ENCODE measurements around the gene DDHD1. TPM values are rescaled to one million over a fixed set of nuclear protein-coding genes. Genes with fewer than 3 reads are reported as not detected.
A peak's percentile ranks its signal among the peaks of the same experiment; 100 is the strongest.
"Not testable (repeated sequence)": the region's sequence is repeated elsewhere in the genome, so short reads cannot be mapped to it uniquely, and the experiment has no call there.

Gene DDHD1
- total RNA-seq, 1 donor from 2014 or later, result 59.8 TPM

DNA sequence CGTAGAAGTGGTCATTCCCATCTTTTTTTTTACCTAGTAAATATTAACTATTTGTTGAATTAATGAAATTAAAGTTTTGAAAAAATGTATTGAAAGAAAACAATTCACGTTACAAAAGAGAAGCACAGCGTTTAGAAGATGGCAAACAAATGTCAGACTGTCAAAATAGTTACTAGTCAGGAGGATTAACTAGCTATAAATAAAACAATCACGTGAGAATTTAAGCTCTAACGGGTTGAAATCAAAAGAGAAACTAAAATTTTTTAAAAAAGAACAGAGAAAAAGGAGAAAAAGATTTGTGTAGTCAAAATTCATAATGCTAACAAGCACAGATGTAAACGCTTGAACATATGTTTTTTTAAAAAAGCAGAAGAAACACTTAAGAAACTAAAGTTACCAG, 26.4 kb downstream of the DDHD1 start:
- CTCF ChIA-PET, result no interaction called here
- H3K9me3 Mint-ChIP-seq, result peaks cover 3% of the 10 kb centered on the region
- H3K27ac Mint-ChIP-seq, result peak overlapping the region; percentile 87
- ATAC-seq (ENCODE audit: low read depth), result peak; percentile 33
- peaks cover 18% of the 10 kb centered on the region for H3K4me1 Mint-ChIP-seq
- no peaks in the 10 kb centered on the region for H3K27me3 Mint-ChIP-seq
- TF ChIP-seq, protein P1, sequence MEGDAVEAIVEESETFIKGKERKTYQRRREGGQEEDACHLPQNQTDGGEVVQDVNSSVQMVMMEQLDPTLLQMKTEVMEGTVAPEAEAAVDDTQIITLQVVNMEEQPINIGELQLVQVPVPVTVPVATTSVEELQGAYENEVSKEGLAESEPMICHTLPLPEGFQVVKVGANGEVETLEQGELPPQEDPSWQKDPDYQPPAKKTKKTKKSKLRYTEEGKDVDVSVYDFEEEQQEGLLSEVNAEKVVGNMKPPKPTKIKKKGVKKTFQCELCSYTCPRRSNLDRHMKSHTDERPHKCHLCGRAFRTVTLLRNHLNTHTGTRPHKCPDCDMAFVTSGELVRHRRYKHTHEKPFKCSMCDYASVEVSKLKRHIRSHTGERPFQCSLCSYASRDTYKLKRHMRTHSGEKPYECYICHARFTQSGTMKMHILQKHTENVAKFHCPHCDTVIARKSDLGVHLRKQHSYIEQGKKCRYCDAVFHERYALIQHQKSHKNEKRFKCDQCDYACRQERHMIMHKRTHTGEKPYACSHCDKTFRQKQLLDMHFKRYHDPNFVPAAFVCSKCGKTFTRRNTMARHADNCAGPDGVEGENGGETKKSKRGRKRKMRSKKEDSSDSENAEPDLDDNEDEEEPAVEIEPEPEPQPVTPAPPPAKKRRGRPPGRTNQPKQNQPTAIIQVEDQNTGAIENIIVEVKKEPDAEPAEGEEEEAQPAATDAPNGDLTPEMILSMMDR (IDR thresholded peaks at IDR 0.05), result no peak
- H3K36me3 Mint-ChIP-seq (ENCODE audit: low read depth), result peaks cover 6% of the 10 kb centered on the region
- peak overlapping the region; percentile 76 for H3K4me3 Mint-ChIP-seq
- intact Hi-C loops (cut with micrococcal nuclease), result loop anchor here (2.0 kb wide), 2 partner anchors 18 to 26 kb away; partner anchors contain the start of gene DDHD1
- no peak for DNase-seq
- POLR2A ChIA-PET, result interaction anchor here (0.6 to 2.0 kb wide), 4 partner anchors 17 to 46 kb away, joined by 6 to 10 read pairs (median 8); no protein-coding TSS in a partner anchor

DNA sequence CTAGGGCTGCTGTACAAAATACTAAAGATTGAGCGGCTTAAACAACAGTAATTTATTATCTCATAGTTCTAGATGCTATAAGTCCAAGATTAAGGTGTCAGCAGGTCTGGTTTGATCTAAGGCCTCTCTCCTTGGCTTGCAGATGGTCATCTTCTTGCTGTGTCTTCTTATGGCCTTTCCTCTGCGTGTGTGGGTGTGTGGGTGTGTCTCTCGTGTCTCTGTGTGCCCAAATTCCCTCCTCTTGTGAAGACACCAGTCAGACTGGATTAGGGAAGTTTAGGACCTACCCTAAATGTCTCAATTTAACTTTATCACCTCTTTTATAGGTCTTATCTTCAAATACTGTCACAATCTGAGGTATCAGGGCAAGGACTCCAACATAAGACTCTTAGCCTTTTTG, 28.3 kb downstream of the DDHD1 start:
- peaks cover 11% of the 10 kb centered on the region for H3K36me3 Mint-ChIP-seq (ENCODE audit: low read depth)
- TF ChIP-seq, protein P1 (IDR thresholded peaks at IDR 0.05), result no peak
- CTCF ChIA-PET, result no interaction called here
- POLR2A ChIA-PET, result interaction anchor here (0.6 to 2.7 kb wide), 2 partner anchors 28 to 1262 kb away, joined by 7 to 11 read pairs; partner anchors contain the start of gene DDHD1
- DNase-seq, result no peak
- H3K4me3 Mint-ChIP-seq, result no peak overlapping the region
- H3K27me3 Mint-ChIP-seq, result no peaks in the 10 kb centered on the region
- intact Hi-C loops (cut with micrococcal nuclease), result no loop called here
- no peak for ATAC-seq (ENCODE audit: low read depth)
- H3K9me3 Mint-ChIP-seq, result peaks cover 8% of the 10 kb centered on the region
- peak overlapping the region; percentile 31 for H3K27ac Mint-ChIP-seq
- peaks cover 22% of the 10 kb centered on the region for H3K4me1 Mint-ChIP-seq

DNA sequence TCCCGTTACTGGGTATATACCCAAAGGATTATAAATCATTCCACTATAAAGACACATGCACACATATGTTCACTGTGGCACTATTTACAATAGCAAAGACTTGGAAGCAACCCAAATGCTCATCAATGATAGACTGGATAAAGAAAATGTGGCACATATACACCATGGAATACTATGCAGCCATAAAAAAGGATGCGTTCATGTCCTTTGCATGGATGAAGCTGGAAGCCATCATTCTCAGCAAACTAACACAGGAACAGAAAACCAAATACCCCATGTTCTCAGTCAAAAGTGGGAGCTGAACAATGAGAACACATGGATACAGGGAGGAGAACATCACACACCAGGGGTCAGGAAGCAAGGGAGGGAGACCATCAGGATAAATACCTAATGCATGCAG, 31.7 kb downstream of the DDHD1 start:
- CTCF ChIA-PET; intact Hi-C loops (cut with micrococcal nuclease); H3K9me3 Mint-ChIP-seq; DNase-seq; H3K27ac Mint-ChIP-seq; POLR2A ChIA-PET; H3K27me3 Mint-ChIP-seq; H3K4me3 Mint-ChIP-seq; ATAC-seq (ENCODE audit: low read depth): not testable (repeated sequence)
- Mint-ChIP-seq H3K4me1 (peaks cover 37% of the 10 kb centered on the region), H3K36me3 (ENCODE audit: low read depth) (peaks cover 11% of the 10 kb centered on the region)

DNA sequence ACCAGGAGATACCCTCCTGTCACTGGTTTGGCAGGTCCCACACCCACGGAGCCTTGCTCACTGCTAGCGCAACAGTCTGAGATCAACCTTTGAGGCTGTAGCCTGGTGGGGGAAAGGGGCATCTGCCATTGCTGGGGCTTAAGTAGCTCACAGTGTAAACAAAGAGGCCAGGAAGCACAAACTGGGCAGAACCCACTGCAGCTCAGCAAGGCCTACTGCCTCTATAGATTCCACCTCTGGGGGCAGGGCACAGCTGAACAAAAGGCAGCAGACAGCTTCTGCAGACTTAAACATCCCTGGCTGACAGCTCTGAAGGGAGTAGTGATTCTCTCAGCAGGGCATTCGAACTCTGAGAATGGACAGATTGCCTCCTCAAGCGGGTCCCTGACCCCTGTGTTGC, 35.6 kb downstream of the DDHD1 start:
- H3K27me3 Mint-ChIP-seq; CTCF ChIA-PET; H3K4me3 Mint-ChIP-seq; intact Hi-C loops (cut with micrococcal nuclease); POLR2A ChIA-PET; H3K27ac Mint-ChIP-seq; ATAC-seq (ENCODE audit: low read depth); DNase-seq; H3K9me3 Mint-ChIP-seq: not testable (repeated sequence)
- Mint-ChIP-seq H3K4me1 (peaks cover 31% of the 10 kb centered on the region), H3K36me3 (ENCODE audit: low read depth) (peaks cover 13% of the 10 kb centered on the region)

DNA sequence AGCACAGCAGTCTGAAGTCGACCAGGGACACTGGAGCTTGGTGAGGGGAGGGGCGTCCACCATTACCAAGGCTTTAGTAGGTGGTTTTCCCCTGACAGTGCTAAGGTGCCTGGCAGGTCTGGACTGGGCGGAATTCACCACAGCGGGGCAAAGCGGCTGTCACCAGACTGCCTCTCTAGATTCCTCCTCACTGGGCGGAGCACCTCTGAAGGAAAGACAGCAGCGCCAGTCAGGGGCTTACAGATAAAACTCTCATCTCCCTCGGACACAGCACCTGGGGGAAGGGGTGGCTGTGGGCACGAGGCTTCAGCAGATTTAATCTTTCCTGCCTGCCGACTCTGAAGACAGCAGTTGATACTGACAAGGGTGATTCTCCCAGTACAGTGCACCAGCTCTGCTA, 39.1 kb downstream of the DDHD1 start:
- H3K4me1 Mint-ChIP-seq, result peaks cover 15% of the 10 kb centered on the region
- intact Hi-C loops (cut with micrococcal nuclease), result loop anchor here (2.0 kb wide), 1 partner anchor 15 kb away; no protein-coding TSS in a partner anchor
- H3K27me3 Mint-ChIP-seq, result no peaks in the 10 kb centered on the region
- ATAC-seq (ENCODE audit: low read depth) (no peak), DNase-seq (no peak)
- POLR2A ChIA-PET, result no interaction called here
- H3K36me3 Mint-ChIP-seq (ENCODE audit: low read depth), result peaks cover 4% of the 10 kb centered on the region
- TF ChIP-seq, protein P1 (IDR thresholded peaks at IDR 0.05), result no peak
- no peaks in the 10 kb centered on the region for H3K9me3 Mint-ChIP-seq
- CTCF ChIA-PET, result no interaction called here
- no peak overlapping the region for H3K4me3 Mint-ChIP-seq
- H3K27ac Mint-ChIP-seq, result no peak overlapping the region

DNA sequence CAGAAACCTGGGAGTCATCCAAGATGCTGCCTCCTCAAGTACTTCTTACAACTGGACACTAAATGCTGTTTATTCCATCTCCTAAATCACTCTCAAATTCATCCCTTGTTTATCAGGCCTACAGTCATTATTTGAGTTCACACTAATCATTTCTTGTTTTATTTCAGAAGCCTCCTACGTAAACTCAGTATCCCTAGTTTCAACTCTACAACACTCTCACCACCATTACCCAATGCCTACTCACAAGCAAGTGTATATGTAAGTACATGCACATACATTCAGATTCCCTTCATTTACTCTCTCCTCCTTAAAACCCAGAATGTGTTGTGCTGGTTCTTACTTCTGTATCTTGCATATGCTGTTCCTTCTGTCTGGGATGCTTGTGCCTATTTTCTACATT, 43.0 kb downstream of the DDHD1 start:
- H3K27me3 Mint-ChIP-seq, result no peaks in the 10 kb centered on the region
- no peak overlapping the region for H3K27ac Mint-ChIP-seq
- DNase-seq, result no peak
- no peak for ATAC-seq (ENCODE audit: low read depth)
- intact Hi-C loops (cut with micrococcal nuclease), result no loop called here
- H3K4me3 Mint-ChIP-seq, result no peak overlapping the region
- H3K9me3 Mint-ChIP-seq, result no peaks in the 10 kb centered on the region
- H3K36me3 Mint-ChIP-seq (ENCODE audit: low read depth), result no peaks in the 10 kb centered on the region
- ChIA-PET POLR2A (interaction anchor here (1.0 to 5.3 kb wide), 2 partner anchors 17 to 43 kb away, joined by 6 to 68 read pairs; partner anchors contain the start of gene DDHD1), CTCF (interaction anchor here (1.0 to 1.5 kb wide), 2 partner anchors 14 to 42 kb away, joined by 3 to 4 read pairs; no protein-coding TSS in a partner anchor)
- peaks cover 2% of the 10 kb centered on the region for H3K4me1 Mint-ChIP-seq
- TF ChIP-seq, protein P1 (IDR thresholded peaks at IDR 0.05), result no peak
